NCI-H1436 treated with DMSO at 0.1 percent for 48 hours (cell line): ENCODE measurements around the gene FLACC1.
"Not testable (repeated sequence)": the region's sequence is repeated elsewhere in the genome, so short reads cannot be mapped to it uniquely, and the experiment has no call there.

Experiments used
- DNase-seq: peaks from one replicate; lab custom pipeline; 2025; lab: John Stamatoyannopoulos, UW

FLACC1 gene, protein sequence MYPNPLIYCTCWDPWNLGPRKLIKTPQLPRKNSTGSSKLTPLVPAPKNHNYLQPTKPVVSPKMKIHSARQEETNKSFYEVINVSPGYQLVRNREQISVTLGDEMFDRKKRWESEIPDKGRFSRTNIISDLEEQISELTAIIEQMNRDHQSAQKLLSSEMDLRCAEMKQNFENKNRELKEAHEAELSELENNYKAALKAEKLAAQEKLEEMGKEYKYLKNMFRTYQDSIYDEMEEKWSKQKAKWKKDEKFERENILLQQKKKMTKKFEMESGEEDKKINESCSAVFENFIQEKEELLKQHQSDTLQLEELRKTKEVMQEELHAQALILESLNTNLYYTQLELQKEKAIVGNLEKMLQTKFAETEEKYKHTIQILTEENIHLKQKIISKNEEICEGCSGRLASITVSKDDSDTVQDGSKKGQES

DNA sequence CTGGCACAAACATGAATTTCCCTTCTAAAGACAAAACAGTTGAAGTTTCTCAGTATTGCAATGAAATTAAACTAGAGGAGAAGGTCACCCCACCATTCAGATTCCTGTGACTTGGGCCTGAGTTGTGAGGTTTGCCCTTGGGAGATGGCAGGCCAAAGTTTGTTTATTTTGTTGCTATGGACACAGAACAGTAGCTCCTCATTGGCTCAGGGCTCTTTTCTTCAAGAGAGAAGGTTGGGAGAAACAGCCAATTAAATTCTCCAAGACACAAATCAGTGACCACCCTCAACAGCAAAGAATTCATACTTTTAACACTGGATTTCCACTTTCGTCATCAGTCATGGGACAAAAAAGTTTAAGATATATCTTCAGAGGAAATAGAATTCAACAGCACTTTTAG is at the start of gene FLACC1:
TSS of gene FLACC1 (minus strand) at position 125 of the 400 bp plus-strand sequence. CDS start 5,941 bp downstream, outside the sequence.
- no peak for DNase-seq

DNA sequence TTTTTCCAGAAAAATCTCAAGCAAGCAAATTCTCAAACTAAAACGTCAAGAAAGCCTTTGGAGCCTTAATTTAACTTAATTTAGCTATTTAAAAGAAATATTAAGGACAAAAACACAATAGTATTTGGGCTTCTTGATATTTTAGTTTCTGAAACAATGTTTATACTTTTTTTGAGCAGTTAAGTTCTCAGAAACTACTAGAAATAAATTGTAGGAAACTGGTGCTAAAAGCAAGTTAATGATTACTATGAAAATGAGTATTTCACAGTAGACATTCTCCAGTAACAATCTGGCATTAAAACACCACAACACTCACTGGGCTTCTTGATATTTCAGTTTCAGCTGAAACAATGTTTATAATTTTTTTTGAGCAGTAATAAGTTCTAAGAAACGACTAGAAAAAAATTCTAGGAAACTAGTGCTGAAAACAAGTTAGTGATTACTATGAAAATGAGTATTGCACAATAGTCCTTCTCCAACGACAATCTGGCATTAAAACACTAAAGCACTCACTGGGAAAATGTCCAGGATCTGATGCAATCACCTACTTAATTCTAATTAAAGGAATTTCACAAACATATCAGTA is 49.0 kb upstream of the FLACC1 start:
- DNase-seq: no peak

DNA sequence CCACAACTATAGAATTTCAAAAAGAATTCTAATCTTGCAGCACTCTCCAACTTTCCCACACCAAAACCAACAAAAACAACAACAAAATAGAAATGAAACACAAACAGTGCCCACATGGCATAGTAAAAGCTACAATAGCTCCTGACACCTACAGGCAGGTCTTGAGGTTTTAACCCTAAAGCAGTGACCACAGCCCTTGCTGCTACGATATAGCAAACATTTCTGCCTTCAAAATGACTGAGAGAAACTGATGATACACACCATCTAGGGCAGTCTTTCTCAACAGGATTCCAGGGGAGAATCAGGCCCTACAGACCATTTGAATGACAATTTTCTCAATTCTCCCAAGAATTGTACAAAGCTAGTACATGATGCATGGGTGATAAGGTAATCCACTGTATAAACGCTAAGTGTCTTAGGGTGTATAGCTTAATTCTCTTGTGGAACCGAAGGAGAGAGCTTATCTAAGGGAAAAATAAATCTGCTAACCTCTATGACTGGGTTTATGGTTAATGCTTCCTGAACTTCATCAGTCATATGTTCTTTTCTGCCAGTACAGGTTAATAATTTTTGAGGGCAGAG is 47.6 kb upstream of the FLACC1 start:
- no peak for DNase-seq

DNA sequence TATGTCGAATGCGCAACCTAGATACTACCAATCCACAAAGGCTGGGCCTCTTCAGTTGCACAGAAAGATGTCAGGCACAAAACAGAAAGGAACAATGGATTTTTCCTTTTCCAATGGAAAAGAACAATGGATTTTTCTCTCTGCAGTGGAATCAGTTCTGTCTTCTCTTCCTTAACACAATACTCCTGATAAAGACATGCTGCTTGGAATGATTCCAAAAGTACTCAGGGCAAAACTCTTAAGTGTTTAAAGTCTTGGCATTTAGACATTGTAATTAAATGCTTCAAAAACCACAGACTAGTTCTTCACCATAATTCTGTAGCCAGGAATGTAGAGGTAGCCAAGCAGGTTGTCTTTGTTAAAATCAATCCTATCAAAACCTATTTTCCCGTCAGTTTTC is 46.7 kb upstream of the FLACC1 start:
- no peak for DNase-seq

DNA sequence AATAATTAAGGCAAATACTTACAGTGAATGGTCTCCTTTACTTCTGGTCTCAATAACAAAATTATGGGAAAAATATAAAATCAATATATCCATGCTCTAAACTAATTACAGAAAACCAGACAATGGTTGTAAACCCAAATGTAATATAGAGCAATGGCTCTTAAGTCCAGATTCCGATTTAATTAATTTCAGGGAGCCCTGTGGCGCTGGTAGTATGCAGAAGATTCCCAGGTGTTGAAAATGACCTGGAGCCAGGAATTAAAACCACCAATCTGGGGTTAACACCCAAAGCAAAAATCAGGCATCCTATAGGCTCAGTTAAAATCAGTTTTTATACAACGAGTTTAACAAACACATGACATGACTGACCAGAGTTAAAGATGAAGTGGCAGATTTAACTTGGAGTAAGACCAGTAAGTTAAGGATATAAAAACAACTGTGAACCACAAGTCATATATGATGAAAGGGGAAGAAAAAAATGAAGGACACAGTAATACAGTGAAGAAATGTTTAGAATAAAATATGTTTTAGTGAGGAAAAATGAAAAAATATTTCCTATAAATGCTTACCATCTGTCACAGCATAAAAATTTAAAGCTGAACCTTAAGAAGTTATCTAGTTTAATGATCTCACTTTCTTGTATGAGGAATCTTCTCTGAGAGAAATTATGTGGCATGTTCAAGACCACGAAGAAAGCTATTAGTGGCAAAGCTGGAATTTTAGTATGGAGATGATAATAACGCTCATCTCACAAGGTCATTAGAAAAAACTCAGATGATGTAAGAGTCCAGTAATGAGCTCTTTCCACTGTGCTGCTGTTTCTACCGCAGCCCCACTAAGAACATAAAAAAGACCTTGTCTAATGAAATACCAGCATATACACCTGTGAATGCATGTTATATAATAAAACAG is 45.8 kb upstream of the FLACC1 start:
- DNase-seq: no peak

DNA sequence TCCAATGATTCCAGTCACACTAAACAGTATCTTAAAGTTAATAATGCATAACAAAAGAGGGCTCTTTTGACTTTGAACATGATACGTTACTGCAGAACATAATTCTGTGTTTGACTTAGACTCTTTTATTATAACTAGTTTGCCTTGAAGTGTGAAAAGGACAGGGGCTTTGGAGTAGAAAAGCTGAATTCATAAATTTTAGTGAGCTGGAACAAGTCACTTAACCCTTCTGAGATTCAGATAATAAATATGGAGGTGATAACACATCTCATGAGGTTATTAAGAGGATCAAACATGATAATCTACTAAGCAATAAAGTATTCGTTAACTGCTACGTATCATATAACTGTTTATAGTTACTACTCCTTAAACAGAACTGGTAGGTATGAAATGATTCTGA is 44.7 kb upstream of the FLACC1 start:
- DNase-seq: no peak

DNA sequence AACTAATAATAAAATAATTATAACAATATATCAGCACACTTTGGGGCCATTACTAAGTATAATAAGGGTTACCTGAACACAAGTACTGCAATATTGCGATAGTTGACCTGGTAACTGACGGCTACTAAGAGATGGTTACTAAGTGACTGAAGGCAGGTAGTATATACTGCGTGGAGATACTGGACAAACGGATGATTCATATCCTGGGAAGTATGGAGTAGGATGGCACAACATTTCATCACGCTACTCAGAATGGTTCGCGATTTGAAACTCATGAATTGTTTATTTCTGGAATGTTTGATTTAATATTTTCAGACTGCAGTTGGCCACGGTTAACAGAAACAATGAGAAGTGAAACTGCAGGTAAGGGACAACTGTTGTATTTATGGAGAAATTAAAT is 39.5 kb upstream of the FLACC1 start:
- DNase-seq: no peak

DNA sequence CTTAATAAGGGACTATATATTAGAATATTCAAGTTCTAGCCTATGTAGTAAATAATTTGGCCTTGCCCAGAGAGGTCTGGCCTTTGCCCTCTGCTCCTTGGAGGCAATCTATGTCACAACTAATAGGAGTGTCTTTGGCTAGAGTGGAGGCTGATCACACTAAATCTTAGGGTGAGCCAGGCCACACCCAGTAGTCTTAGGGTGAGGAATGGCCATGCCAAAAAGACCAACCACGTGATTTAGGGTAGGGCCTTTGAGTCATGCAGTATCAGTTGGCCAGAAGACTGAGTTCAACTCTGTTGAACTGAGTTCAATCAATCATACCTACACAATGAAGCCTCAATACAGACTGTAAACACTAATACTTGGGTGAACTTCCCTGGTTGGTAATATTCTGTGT is 26.0 kb upstream of the FLACC1 start:
- no peak for DNase-seq

DNA sequence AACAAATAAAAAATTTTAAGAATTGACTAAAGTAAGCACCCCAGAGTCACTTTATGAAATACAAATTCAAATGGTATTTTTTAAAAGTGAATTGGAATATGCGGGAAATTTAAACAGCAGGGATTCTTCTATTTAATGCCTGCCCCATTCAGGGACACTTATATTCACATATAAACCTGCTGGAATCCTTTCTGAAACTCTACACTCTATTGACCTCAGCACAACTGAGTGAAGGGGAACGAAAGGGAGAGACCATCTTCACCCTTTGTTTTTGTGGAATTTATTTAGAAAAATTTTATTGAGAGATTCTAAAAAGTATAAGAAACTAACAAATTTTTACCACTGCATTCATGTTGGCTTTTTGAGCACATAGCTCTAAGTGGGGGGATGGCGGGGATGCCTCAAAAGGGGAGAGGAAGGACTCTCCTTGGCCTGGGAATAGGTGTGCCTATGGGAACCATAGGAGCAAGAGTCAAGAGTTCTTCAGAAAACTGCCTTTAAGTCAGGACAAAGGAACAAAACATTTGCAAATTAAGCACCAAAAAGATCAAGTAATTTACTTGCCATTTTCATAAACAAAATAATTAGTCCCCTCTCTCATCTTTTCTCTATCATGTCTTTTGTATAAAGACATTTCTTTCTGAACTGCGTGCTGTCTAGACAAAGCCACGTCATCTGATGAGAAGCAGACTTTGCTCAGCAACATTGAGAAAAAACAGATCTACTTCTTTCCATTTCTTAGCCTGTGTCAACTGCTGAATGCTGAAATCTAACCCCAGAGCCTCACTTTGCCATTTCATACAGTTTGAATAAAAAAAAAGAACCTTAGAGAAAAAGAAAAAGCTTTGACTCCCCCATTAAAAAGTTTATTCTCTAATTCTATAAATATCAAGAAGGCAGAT is 21.6 kb upstream of the FLACC1 start:
- no peak for DNase-seq

DNA sequence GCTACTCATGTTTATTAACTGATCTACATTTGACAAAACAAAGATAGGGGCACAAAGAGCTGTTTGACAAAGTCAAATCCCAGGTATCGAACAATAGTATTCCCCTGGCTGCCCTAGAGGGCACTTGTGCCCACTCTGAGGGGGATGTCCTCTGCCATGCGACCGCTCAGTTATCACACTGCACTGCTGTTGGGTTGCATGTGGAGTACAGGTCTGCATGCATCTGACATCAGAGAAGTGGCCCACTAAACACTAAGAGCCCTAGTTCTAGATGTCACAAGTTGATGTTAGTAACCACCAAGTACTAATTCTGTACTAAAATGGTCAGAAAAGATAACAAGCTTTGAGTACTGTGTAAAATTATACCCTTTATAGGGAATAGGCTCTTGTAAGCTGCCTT is 20.1 kb upstream of the FLACC1 start:
- no peak for DNase-seq

DNA sequence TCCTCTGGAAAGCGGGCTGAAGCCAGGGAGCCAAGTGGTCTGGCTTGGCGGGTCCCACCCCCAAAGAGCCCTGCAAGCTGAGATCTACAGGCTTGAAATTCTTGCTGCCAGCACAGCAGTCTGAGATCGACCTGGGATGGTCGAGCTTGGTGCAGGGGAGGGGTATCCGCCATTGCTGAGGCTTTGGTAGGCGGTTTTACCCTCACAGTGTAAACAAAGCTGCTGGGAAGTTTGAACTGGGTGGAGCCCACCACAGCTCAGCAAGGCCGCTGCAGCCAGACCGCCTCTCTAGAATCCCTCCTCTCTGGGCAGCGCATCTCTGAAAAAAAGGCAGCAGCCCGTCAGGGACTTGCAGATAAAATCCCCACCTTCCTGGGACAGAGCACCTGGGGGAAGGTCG is 12.6 kb upstream of the FLACC1 start:
- no peak for DNase-seq

DNA sequence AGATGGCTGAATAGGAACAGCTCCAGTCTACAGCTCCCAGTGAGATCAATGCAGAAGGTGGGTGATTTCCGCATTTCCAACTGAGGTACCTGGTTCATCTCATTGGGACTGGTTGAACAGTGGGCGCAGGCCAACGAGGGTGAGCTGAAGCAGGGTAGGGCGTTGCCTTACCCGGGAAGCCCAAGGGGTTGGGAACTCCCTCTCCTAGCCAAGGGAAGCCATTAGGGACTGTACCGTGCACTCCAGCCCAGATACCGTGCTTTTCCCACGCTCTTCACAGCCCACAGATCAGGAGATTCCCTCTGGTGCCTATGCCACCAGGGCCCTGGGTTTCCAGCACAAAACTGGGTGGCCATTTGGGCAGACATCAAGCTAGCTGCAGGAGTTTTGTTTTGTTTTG is 12.2 kb upstream of the FLACC1 start:
- not testable (repeated sequence) for DNase-seq

DNA sequence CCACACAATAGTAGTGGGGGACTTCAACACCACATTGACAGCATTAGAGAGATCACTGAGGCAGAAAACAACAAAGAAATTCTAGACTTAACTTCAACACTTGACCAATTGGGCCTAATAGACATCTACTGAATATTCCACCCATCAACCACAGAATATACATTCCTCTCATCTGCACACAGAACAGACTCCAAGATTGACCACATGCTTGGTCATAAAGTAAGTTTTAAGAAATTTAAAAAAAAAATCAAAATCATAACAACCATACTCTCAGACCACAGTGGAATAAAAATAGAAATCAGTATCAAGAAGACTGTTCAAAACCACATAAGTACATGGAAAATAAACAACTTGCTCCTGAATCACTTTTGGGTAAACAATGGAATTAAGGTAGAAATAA is 9.0 kb upstream of the FLACC1 start:
- DNase-seq: no peak

DNA sequence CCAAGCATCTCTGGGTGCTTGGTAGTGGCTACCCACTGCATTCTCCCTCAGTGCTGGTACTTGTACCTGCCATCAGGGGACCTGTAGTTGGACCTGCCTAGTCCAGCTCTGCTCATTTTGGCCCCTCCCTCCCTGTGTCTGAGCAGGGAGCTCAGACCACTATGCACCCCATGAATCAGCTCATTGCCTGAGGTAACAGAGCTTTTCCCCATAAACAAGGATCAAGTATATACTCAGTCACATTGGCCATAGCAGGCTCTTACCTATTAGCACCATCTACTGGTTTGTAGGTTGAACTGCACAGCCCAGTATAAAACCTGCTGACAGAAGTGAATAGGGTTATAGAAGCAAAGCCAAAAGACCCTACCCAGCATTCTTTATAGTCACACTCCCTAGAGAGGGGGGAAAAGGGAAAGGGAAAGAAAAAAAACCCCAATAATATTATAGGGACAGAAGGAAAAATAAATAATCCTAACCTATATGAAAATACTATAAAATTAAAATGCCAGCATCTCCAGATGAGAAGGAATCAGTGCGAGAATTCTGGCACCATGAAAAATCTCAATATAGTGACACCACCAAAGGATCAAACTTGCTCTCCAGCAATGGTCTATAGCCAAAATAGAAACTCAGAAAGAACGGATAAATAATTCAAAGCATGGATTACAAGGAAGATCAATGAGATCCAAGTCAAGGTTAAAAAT is 6.9 kb upstream of the FLACC1 start:
- no peak for DNase-seq

DNA sequence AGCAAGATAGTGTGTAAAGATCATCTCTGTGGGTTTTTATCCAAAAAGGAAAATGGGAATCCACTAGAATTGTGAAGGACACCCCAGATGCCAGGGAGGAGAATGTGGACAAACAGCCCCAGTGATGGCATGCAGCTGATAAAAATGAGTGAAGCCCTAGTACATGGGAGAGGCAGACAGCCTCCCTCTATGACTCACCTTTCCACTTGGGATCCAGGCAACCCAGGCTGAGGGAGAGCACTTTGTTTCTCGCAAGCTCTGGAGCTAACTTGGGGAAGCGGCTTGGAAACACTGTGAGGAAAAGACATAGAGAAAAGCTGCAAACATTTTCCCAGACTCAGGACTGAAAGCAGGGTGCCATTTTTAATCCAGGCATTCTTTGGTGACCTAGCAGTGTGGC is 5.3 kb upstream of the FLACC1 start:
- no peak for DNase-seq

DNA sequence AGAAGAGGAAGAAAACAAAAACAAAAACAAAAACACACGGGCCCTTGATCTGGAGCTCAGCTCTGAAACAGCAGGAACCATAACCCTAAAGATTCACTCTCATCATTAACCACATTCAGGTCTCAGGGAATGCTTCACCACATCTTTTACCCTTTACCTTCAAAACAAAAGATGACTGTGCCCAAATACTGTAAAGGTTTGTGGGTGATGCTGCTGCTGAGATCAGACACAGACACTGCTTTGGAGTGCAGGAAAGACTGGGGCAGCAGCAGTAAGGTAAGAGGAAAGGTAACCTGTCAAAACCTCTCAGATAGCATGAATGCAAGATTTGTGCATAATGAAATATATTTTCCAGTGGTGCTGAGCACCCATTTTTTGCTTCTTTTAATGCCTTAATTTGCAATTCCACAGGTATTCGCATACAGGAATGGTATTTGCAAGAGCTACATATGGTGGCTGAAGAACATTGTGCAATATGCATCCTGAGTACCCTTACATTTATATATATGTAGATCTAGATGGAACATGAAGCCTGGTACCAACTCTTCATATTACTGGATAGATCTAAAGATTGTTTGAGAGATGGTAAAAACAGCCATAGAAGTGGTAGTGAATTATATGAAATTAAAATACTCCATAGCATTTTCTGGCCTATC is 4.1 kb upstream of the FLACC1 start:
- DNase-seq: no peak

DNA sequence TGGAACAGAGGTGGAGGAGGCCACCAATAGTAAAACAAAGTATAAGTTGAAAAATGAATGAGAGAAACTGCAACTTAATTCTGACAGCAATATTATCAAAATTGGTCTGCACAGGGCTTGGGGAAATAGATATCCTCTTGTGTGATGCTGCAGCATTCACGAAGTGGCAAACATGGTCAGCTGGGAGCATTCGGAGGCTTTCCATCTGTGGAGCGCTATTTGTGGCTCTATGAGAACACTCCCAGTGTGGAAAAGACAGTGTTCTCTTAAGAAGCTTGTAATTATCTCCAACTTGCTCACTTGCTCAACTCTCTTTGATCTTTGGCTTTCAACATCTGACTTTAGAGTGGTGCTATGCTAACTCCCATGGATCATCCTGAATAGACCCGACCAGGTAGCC is 3.1 kb upstream of the FLACC1 start:
- DNase-seq: no peak

DNA sequence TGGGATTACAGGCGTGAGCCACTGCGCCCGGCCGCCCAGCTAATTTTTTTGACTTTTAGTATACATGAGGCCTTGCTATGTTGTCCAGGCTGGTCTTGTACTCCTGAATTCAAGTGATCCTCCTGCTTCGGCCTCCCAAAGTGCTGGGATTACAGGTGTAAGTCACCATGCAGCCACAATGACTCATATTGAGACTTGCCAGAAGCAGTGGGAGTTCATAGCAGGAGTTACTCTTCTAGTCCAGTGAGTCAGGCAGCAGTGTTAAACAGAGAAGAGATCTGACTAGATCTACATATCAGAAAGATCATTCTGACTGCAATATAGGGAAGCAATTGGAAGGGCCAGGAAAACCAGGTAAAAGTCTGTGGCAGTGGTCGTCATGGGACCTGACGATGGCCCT is 1.5 kb upstream of the FLACC1 start:
- DNase-seq: no peak

DNA sequence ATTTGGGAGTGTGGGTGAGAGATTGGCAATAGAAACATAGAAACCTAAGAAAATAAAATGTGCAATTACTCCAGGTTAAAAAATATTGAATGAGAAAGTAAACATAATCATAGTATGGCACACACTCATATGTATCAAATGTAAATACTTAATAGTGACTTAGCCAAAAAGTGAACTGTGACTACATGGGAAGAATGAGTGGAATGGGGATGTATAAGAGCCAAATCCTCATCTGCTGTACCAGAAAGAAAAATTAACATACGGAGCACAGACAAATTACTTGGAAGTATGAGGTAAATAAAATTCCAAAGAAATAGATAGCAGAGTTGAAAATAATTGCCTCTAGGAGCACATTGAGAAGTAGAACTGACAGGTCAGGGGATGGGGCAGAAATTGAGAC is 4.0 kb downstream of the FLACC1 start:
- DNase-seq: no peak

DNA sequence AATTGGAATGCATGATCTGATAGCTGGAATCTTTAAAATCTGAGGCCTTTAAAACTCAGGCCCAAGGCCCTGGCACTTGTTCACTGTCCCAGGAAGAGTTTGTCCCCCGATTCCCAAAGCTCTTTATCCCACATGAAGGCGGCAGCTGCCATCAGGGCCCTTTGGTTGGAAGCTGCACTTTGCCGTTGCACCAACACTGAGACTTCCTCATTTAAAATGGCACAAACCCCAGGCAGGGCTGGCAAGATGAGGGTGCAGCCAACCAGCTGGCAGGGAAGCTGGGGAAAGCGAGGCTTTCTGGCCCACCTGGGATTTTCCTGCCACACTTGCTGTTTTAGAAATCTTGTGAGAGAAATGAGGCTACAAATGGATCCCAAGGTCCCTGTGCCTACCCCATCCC is 6.3 kb downstream of the FLACC1 start:
- DNase-seq: no peak
